Dermis blood vessel endothelial cell (primary cell): ENCODE data around the gene C19orf67. TPM values are rescaled to one million over a fixed set of nuclear protein-coding genes. Genes with fewer than 3 reads are reported as not detected.
A peak's percentile ranks its signal among the peaks of the same experiment; 100 is the strongest.

Experiments
- DNase-seq: peaks from one replicate; pipeline ENCODE4 v3.0.0; 2010
- total RNA-seq: library from RNA; depleted of rRNA; stranded (reverse); fragments of >200 nt; gene quantifications from 2 replicates; pipeline ENCODE4 v1.2.3, GENCODE V29; 2014

C19orf67 gene
- not detected in 2 replicates for total RNA-seq

- DNase-seq: no peak
Measured at GRCh38 chr19:14085309-14085995, at the start of gene C19orf67. Gene C19orf67 (minus strand): TSS chr19:14085783. CDS start chr19:14085627, 156 bp downstream.

GRCh38 chr19:14135355-14135754, 49.8 kb upstream of the C19orf67 start:
- DNase-seq: no peak

GRCh38 chr19:14127929-14128509, 42.4 kb upstream of the C19orf67 start:
- DNase-seq: no peak

- no peak for DNase-seq
Measured at GRCh38 chr19:14127176-14127575, 41.6 kb upstream of the C19orf67 start.

- DNase-seq: no peak
Measured at GRCh38 chr19:14122924-14123323, 37.3 kb upstream of the C19orf67 start.

GRCh38 chr19:14120497-14120780, 34.9 kb upstream of the C19orf67 start:
- no peak for DNase-seq

- DNase-seq: no peak
Measured at GRCh38 chr19:14119644-14120496, 34.3 kb upstream of the C19orf67 start.

GRCh38 chr19:14119146-14119545, 33.6 kb upstream of the C19orf67 start:
- no peak for DNase-seq

- DNase-seq: peak; percentile 80
Measured at GRCh38 chr19:14118165-14119051, 32.8 kb upstream of the C19orf67 start.

GRCh38 chr19:14117668-14118164, 32.1 kb upstream of the C19orf67 start, which contains the start of gene PRKACA:
Gene PRKACA (minus strand): TSS chr19:14117762. CDS start chr19:14117547, 215 bp downstream.
- DNase-seq: peak; percentile 99

GRCh38 chr19:14116918-14117578, 31.5 kb upstream of the C19orf67 start:
- DNase-seq: no peak

- no peak for DNase-seq
Measured at GRCh38 chr19:14116525-14116917, 30.9 kb upstream of the C19orf67 start.

- DNase-seq: no peak
Measured at GRCh38 chr19:14115756-14116155, 30.2 kb upstream of the C19orf67 start.

- peak; percentile 69 for DNase-seq
Measured at GRCh38 chr19:14114854-14115253, 29.3 kb upstream of the C19orf67 start.

GRCh38 chr19:14114439-14114838, 28.9 kb upstream of the C19orf67 start:
- DNase-seq: no peak

- no peak for DNase-seq
Measured at GRCh38 chr19:14113762-14114414, 28.3 kb upstream of the C19orf67 start.

GRCh38 chr19:14112809-14113385, 27.3 kb upstream of the C19orf67 start:
- peak; percentile 36 for DNase-seq

- no peak for DNase-seq
Measured at GRCh38 chr19:14112051-14112808, 26.6 kb upstream of the C19orf67 start.

- no peak for DNase-seq
Measured at GRCh38 chr19:14111486-14111885, 25.9 kb upstream of the C19orf67 start.

- no peak for DNase-seq
Measured at GRCh38 chr19:14110650-14111049, 25.1 kb upstream of the C19orf67 start.
